Gastroesophageal sphincter (tissue), 4 donors: ENCODE measurements around the gene ZFHX3. TPM values are rescaled to one million over a fixed set of nuclear protein-coding genes. Genes with fewer than 3 reads are reported as not detected.

ENCODE experiments used
- ATAC-seq: fragments of 150-250 bp; one replicate; pipeline ENCODE4 v1.9.1; 2016; ENCODE audit warnings: mild to moderate bottlenecking, moderate library complexity
- H3K27ac ChIP-seq, 4 donors: fragments of 200-600 bp; sonication (generic) in 3 of 4; 1 replicate in 3 of 4; 2 replicates in 1 of 4; pipeline ENCODE4 v1.5.1; 2016 to 2019
- H3K27me3 ChIP-seq: fragments of 200-600 bp; sonication (generic); one replicate; pipeline ENCODE4 v1.5.1; 2019
- H3K36me3 ChIP-seq, 2 donors: fragments of 200-600 bp; sonication (generic); one replicate each; pipeline ENCODE4 v1.5.1; 2019; ENCODE audit warnings: control low read depth in 1 of 2
- H3K4me1 ChIP-seq, 3 donors: fragments of 200-600 bp; sonication (generic); 1 replicate in 2 of 3; 2 replicates in 1 of 3; pipeline ENCODE4 v1.5.1; 2016 to 2019; ENCODE audit warnings: control low read depth in 2 of 3
- H3K4me3 ChIP-seq, 2 donors: fragments of 200-600 bp; sonication (generic); one replicate each; pipeline ENCODE4 v1.5.1; 2019; ENCODE audit warnings: mild to moderate bottlenecking in 1 of 2, moderate library complexity in 1 of 2
- H3K9me3 ChIP-seq, 3 donors: fragments of 200-600 bp; sonication (generic); one replicate each; pipeline ENCODE4 v1.5.1; 2017 to 2019; ENCODE audit warnings: control low read depth in 2 of 3
- EP300 ChIP-seq: sonication (generic); formaldehyde crosslinking; IDR thresholded peaks from one replicate; pipeline ENCODE4 v1.6.1; 2017; ENCODE audit warnings: antibody characterized with exemption, mild to moderate bottlenecking
- POLR2A ChIP-seq, 2 donors: fragments of 450-650 bp; IDR thresholded peaks; one replicate each; pipeline ENCODE4 v1.6.1; 2017; ENCODE audit warnings: antibody characterized with exemption in 2 of 2, mild to moderate bottlenecking in 2 of 2, moderate library complexity in 1 of 2
- POLR2AphosphoS5 ChIP-seq: sonication (generic); formaldehyde crosslinking; IDR thresholded peaks from one replicate; pipeline ENCODE4 v1.6.1; 2017; ENCODE audit warnings: antibody characterized with exemption
- WGBS, 2 donors: methylation state at CpG; one replicate each; pipeline ENCODE4 v1.1.5; 2018; ENCODE audit warnings: low coverage in 1 of 2; 5-methylcytosine and 5-hydroxymethylcytosine counted together
- total RNA-seq, 4 donors: library from RNA; depleted of rRNA; stranded (reverse); fragments of >200 nt; gene quantifications; one replicate each; pipeline ENCODE4 v1.1.0, GENCODE V29; 2016
- TF ChIP-seq, protein P1 (sequence below), 4 experiments: fragments of 200-600 bp in 2 of 4; fragments of 450-650 bp in 2 of 4; sonication (generic) in 1 of 4; IDR thresholded peaks; one replicate each; pipeline ENCODE4 v1.5.1; 2017 to 2019; ENCODE audit warnings: antibody characterized with exemption in 4 of 4, mild to moderate bottlenecking in 2 of 4, moderate library complexity in 2 of 4

The ZFHX3 gene
- total RNA-seq, 4 donors from 2014 or later: 24.0 to 47.1 (median 29.5) TPM

DNA sequence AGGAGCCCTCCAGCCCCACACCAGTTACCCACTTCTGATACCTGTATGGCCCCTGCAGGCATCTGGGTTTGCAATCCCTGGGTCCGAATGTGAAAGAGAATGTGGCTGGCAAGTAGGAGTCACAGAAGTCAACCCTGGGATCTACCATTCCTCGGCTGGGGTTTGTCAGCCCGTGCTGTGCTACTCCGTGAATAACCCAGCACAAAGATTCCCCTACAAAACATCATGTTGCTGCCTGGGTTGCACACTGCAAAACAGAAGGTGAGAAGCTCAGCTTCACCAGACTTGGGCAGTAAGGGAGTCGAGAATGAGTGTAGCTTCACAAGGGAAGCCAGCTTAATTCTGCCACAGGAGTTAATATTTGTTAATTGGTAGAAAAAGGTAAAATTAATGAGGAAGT, 137.1 kb downstream of the ZFHX3 start:
- peaks cover 0 to 8% (median 0%) of the 10 kb centered on the region in 3 donors for H3K4me1 ChIP-seq
- no peaks in the 10 kb centered on the region for H3K27me3 ChIP-seq
- H3K27ac ChIP-seq: no peak overlapping the region
- TF ChIP-seq, protein P1, sequence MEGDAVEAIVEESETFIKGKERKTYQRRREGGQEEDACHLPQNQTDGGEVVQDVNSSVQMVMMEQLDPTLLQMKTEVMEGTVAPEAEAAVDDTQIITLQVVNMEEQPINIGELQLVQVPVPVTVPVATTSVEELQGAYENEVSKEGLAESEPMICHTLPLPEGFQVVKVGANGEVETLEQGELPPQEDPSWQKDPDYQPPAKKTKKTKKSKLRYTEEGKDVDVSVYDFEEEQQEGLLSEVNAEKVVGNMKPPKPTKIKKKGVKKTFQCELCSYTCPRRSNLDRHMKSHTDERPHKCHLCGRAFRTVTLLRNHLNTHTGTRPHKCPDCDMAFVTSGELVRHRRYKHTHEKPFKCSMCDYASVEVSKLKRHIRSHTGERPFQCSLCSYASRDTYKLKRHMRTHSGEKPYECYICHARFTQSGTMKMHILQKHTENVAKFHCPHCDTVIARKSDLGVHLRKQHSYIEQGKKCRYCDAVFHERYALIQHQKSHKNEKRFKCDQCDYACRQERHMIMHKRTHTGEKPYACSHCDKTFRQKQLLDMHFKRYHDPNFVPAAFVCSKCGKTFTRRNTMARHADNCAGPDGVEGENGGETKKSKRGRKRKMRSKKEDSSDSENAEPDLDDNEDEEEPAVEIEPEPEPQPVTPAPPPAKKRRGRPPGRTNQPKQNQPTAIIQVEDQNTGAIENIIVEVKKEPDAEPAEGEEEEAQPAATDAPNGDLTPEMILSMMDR (IDR thresholded peaks at IDR 0.05): no peak
- TF ChIP-seq EP300: no peak
- no peak for TF ChIP-seq POLR2A (IDR thresholded peaks at IDR 0.05)
- no peak for TF ChIP-seq POLR2AphosphoS5
- no peak for ATAC-seq
- no peaks in the 10 kb centered on the region for H3K36me3 ChIP-seq
- H3K9me3 ChIP-seq: no peaks in the 10 kb centered on the region
- H3K4me3 ChIP-seq: no peak overlapping the region
- WGBS, 2 donors: 86 to 100% methylated on average over 4 of the region's 5 CpGs

DNA sequence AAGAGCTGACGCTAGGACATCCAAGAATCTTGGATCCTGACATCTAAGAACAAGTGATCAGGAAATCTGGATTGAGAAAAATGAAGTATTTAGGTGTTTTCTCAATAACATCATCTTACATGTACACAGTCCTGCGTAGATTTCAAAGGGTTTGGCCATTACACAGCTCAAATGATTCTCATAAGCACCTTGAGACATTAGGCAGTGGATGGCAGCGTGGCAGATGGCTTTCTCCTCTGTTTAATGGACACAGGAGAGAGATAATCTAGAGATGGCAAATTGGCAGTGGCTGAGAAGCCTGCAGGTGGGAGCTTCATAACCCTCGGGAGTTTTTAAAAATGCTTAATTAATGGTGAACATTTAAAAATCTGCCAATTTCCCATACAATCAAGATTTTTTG, 137.5 kb downstream of the ZFHX3 start:
- no peaks in the 10 kb centered on the region for H3K9me3 ChIP-seq
- WGBS, 2 donors: 86 to 95% methylated on average over 3 to 4 of the region's 4 CpGs
- peaks cover 0 to 3% (median 0%) of the 10 kb centered on the region in 3 donors for H3K4me1 ChIP-seq
- TF ChIP-seq EP300 (no peak), POLR2AphosphoS5 (no peak), POLR2A (IDR thresholded peaks at IDR 0.05) (no peak)
- TF ChIP-seq, protein P1 (IDR thresholded peaks at IDR 0.05): no peak
- no peaks in the 10 kb centered on the region for H3K36me3 ChIP-seq
- no peak for ATAC-seq
- H3K27me3 ChIP-seq: no peaks in the 10 kb centered on the region
- H3K27ac ChIP-seq: no peak overlapping the region
- no peak overlapping the region for H3K4me3 ChIP-seq

DNA sequence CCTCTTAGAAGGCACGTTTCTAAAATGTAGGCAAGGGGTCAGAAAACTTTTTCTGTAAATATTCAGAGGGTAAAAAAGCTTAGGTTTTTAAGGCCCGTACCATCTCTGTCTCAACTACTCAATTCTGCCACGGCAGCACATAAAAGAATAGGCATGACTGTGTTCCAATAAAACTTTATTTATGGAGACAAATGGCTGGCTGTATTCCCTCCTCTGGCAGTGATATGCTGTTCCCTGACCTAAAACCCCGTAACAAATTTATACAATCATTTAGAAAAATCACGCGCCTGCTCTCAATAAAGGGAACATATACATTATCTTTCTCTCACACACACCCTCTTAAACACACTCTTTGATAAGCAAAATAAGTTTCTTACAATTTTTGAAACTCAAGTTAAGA, 138.7 kb downstream of the ZFHX3 start:
- 86 to 97% methylated on average over 6 of the region's 6 CpGs for WGBS, 2 donors
- Histone ChIP-seq H3K4me1 (no peaks in the 10 kb centered on the region), H3K4me3 (no peak overlapping the region), H3K27ac (no peak overlapping the region), H3K27me3 (no peaks in the 10 kb centered on the region), H3K36me3 (no peaks in the 10 kb centered on the region), H3K9me3 (no peaks in the 10 kb centered on the region)
- ATAC-seq: no peak
- TF ChIP-seq POLR2A (IDR thresholded peaks at IDR 0.05): no peak
- TF ChIP-seq POLR2AphosphoS5: no peak
- no peak for TF ChIP-seq EP300
- TF ChIP-seq, protein P1 (IDR thresholded peaks at IDR 0.05): no peak

GRCh38 chr16:72908362-72909167, 139.4 kb downstream of the ZFHX3 start:
- Histone ChIP-seq H3K36me3 (no peaks in the 10 kb centered on the region), H3K4me1 (no peaks in the 10 kb centered on the region), H3K9me3 (no peaks in the 10 kb centered on the region), H3K4me3 (no peak overlapping the region), H3K27ac (no peak overlapping the region), H3K27me3 (no peaks in the 10 kb centered on the region)
- TF ChIP-seq, protein P1 (IDR thresholded peaks at IDR 0.05): no peak
- TF ChIP-seq POLR2AphosphoS5: no peak
- no peak for TF ChIP-seq EP300
- TF ChIP-seq POLR2A (IDR thresholded peaks at IDR 0.05): no peak
- WGBS, 2 donors: 93 to 95% methylated on average over 12 to 17 of the region's 19 CpGs
- no peak for ATAC-seq

GRCh38 chr16:72905581-72905980, 142.3 kb downstream of the ZFHX3 start:
- Histone ChIP-seq H3K4me1 (no peaks in the 10 kb centered on the region), H3K27me3 (no peaks in the 10 kb centered on the region), H3K27ac (no peak overlapping the region), H3K36me3 (no peaks in the 10 kb centered on the region), H3K4me3 (no peak overlapping the region), H3K9me3 (no peaks in the 10 kb centered on the region)
- 82 to 87% methylated on average over 4 of the region's 4 CpGs for WGBS, 2 donors
- no peak for ATAC-seq
- TF ChIP-seq POLR2AphosphoS5 (no peak), POLR2A (IDR thresholded peaks at IDR 0.05) (no peak), EP300 (no peak)
- TF ChIP-seq, protein P1 (IDR thresholded peaks at IDR 0.05): no peak
